Trophoblast cell (in vitro differentiated cells and primary cell): ENCODE results near the gene CCSER2.

Experiments
- DNase-seq, 2 donors: peaks; one replicate each; pipeline ENCODE4 v3.0.0-alpha.2; 2016
- H2AFZ ChIP-seq: 2 replicates; pipeline ENCODE4 v1.6.1; 2013; ENCODE audit warnings: low read length, moderate library complexity, mild to moderate bottlenecking; ENCODE audit not compliant: insufficient read depth, poor library complexity
- H2AK5ac ChIP-seq: 2 replicates; pipeline ENCODE4 v1.6.1; 2013; ENCODE audit warnings: mild to moderate bottlenecking, low read length
- H2BK120ac ChIP-seq: 2 replicates; pipeline ENCODE4 v1.6.1; 2013; ENCODE audit warnings: low read length, mild to moderate bottlenecking, moderate library complexity; ENCODE audit not compliant: insufficient read depth, poor library complexity
- H2BK12ac ChIP-seq: 2 replicates; pipeline ENCODE4 v1.6.1; 2013; ENCODE audit warnings: mild to moderate bottlenecking, low read length, moderate library complexity
- H2BK5ac ChIP-seq: 2 replicates; pipeline ENCODE4 v1.6.1; 2013; ENCODE audit warnings: low read length, low read depth, moderate library complexity, mild to moderate bottlenecking; ENCODE audit not compliant: poor library complexity
- H3K14ac ChIP-seq: 2 replicates; pipeline ENCODE4 v1.6.1; 2013; ENCODE audit warnings: mild to moderate bottlenecking, low read length
- H3K18ac ChIP-seq: 2 replicates; pipeline ENCODE4 v1.6.1; 2013; ENCODE audit warnings: mild to moderate bottlenecking, low read length
- H3K23ac ChIP-seq: 2 replicates; pipeline ENCODE4 v1.6.1; 2013; ENCODE audit warnings: low read length
- H3K27ac ChIP-seq: 2 replicates; pipeline ENCODE4 v1.5.1; 2013; ENCODE audit warnings: low read depth, mild to moderate bottlenecking, inconsistent platforms, low read length, moderate library complexity
- H3K27me3 ChIP-seq: 2 replicates; pipeline ENCODE4 v1.6.1; 2013; ENCODE audit warnings: inconsistent platforms, mild to moderate bottlenecking, low read length, moderate library complexity; ENCODE audit not compliant: insufficient read depth
- H3K36me3 ChIP-seq, 2 experiments: 1 replicate in 1 of 2; 2 replicates in 1 of 2; pipeline ENCODE4 v1.6.1; 2013; ENCODE audit warnings: low read length in 2 of 2, mild to moderate bottlenecking in 2 of 2, moderate library complexity in 1 of 2; ENCODE audit not compliant: insufficient read depth in 2 of 2, control insufficient read depth in 1 of 2
- H3K4ac ChIP-seq: 2 replicates; pipeline ENCODE4 v1.6.1; 2013; ENCODE audit warnings: low read depth, mild to moderate bottlenecking, low read length, moderate library complexity
- H3K4me1 ChIP-seq, 2 experiments: 1 replicate in 1 of 2; 2 replicates in 1 of 2; pipeline ENCODE4 v1.6.1; 2013; ENCODE audit warnings: low read length in 2 of 2, mild to moderate bottlenecking in 2 of 2, moderate library complexity in 1 of 2; ENCODE audit not compliant: insufficient read depth in 2 of 2, control insufficient read depth in 1 of 2
- H3K4me2 ChIP-seq: 2 replicates; pipeline ENCODE4 v1.6.1; 2013; ENCODE audit warnings: inconsistent platforms, mild to moderate bottlenecking, low read length, moderate library complexity
- H3K4me3 ChIP-seq: 2 replicates; pipeline ENCODE4 v1.5.1; 2013; ENCODE audit warnings: mild to moderate bottlenecking, low read depth, low read length, inconsistent platforms
- H3K79me1 ChIP-seq: one replicate; pipeline ENCODE4 v1.6.1; 2013; ENCODE audit warnings: low read length
- H3K79me2 ChIP-seq: 2 replicates; pipeline ENCODE4 v1.6.1; 2013; ENCODE audit warnings: low read length, mild to moderate bottlenecking; ENCODE audit not compliant: control insufficient read depth, insufficient read depth, poor library complexity
- H3K9ac ChIP-seq: 2 replicates; pipeline ENCODE4 v1.6.1; 2013; ENCODE audit warnings: mild to moderate bottlenecking, low read length
- H3K9me3 ChIP-seq: 2 replicates; pipeline ENCODE4 v1.6.1; 2013; ENCODE audit warnings: low read depth, mild to moderate bottlenecking, control low read depth, inconsistent platforms, low read length; ENCODE audit not compliant: insufficient read depth
- H4K12ac ChIP-seq: 2 replicates; pipeline ENCODE4 v1.6.1; 2013; ENCODE audit warnings: low read depth, mild to moderate bottlenecking, low read length, moderate library complexity
- H4K8ac ChIP-seq: 2 replicates; pipeline ENCODE4 v1.6.1; 2013; ENCODE audit warnings: low read depth, mild to moderate bottlenecking, low read length, moderate library complexity
- H4K91ac ChIP-seq: one replicate; pipeline ENCODE4 v1.6.1; 2013; ENCODE audit warnings: low read depth, mild to moderate bottlenecking, low read length, moderate library complexity
- WGBS: extraction: QIAGEN DNeasy Blood & Tissue Kit; methylation state at CpG from one replicate; pipeline ENCODE4 v1.1.7; 2013; ENCODE audit warnings: missing lambda C conversion rate; ENCODE audit not compliant: insufficient read length, insufficient coverage; ENCODE audit errors: extremely low coverage; 5-methylcytosine and 5-hydroxymethylcytosine counted together

The CCSER2 gene

GRCh38 chr10:84308481-84309304, 19.7 kb upstream of the CCSER2 start:
- Histone ChIP-seq H3K79me1 (no peaks in the 10 kb centered on the region), H3K27ac (no peak overlapping the region), H2AK5ac (no peak overlapping the region), H3K4ac (no peak overlapping the region), H2BK120ac (no peak overlapping the region), H3K4me3 (no peak overlapping the region), H3K4me2 (no peak overlapping the region), H3K9ac (no peak overlapping the region), H2BK5ac (no peak overlapping the region), H3K27me3 (no peaks in the 10 kb centered on the region), H4K8ac (no peak overlapping the region), H3K36me3 (no peaks in the 10 kb centered on the region), H4K12ac (no peak overlapping the region), H3K23ac (no peak overlapping the region), H3K14ac (no peak overlapping the region), H3K9me3 (peaks cover 2% of the 10 kb centered on the region), H3K4me1 (no peaks in the 10 kb centered on the region), H2AFZ (no peak overlapping the region), H3K18ac (no peak overlapping the region), H2BK12ac (no peak overlapping the region), H4K91ac (no peak overlapping the region), H3K79me2 (no peaks in the 10 kb centered on the region)
- no CpG with 5 or more reads among the region's 6 CpGs for WGBS
- DNase-seq, result peak; percentile 11 to 23

GRCh38 chr10:84310470-84310869, 17.9 kb upstream of the CCSER2 start:
- no peak overlapping the region for H3K4ac ChIP-seq
- H3K9ac ChIP-seq, result no peak overlapping the region
- H4K12ac ChIP-seq, result no peak overlapping the region
- H3K27ac ChIP-seq, result no peak overlapping the region
- no peak overlapping the region for H3K4me3 ChIP-seq
- no peak overlapping the region for H4K91ac ChIP-seq
- no peaks in the 10 kb centered on the region for H3K27me3 ChIP-seq
- H2AFZ ChIP-seq, result no peak overlapping the region
- no CpG with 5 or more reads among the region's 2 CpGs for WGBS
- peaks cover 4 to 6% of the 10 kb centered on the region in 2 experiments for H3K4me1 ChIP-seq
- H3K18ac ChIP-seq, result no peak overlapping the region
- H2BK5ac ChIP-seq, result no peak overlapping the region
- H3K23ac ChIP-seq, result no peak overlapping the region
- no peak overlapping the region for H3K14ac ChIP-seq
- H3K36me3 ChIP-seq, result no peaks in the 10 kb centered on the region
- H3K79me2 ChIP-seq, result no peaks in the 10 kb centered on the region
- peaks cover 2% of the 10 kb centered on the region for H3K9me3 ChIP-seq
- no peak overlapping the region for H3K4me2 ChIP-seq
- peaks cover 4% of the 10 kb centered on the region for H3K79me1 ChIP-seq
- H2AK5ac ChIP-seq, result no peak overlapping the region
- DNase-seq, result no peak
- H2BK12ac ChIP-seq, result no peak overlapping the region
- H2BK120ac ChIP-seq, result no peak overlapping the region
- H4K8ac ChIP-seq, result no peak overlapping the region

- no peak for DNase-seq
- Histone ChIP-seq H4K91ac (no peak overlapping the region), H3K4ac (no peak overlapping the region), H3K27ac (no peak overlapping the region), H3K79me2 (no peaks in the 10 kb centered on the region), H3K79me1 (peaks cover 4% of the 10 kb centered on the region), H4K12ac (no peak overlapping the region), H3K4me2 (no peak overlapping the region), H3K27me3 (no peaks in the 10 kb centered on the region), H2BK5ac (no peak overlapping the region), H3K14ac (no peak overlapping the region), H3K23ac (no peak overlapping the region), H2AK5ac (no peak overlapping the region), H4K8ac (no peak overlapping the region), H3K4me1 (peaks cover 4 to 6% of the 10 kb centered on the region in 2 experiments), H3K18ac (no peak overlapping the region), H3K9me3 (peaks cover 2% of the 10 kb centered on the region), H2BK120ac (no peak overlapping the region), H3K9ac (no peak overlapping the region), H2AFZ (no peak overlapping the region), H3K4me3 (no peak overlapping the region), H2BK12ac (no peak overlapping the region), H3K36me3 (no peaks in the 10 kb centered on the region)
- WGBS, result no CpG with 5 or more reads among the region's 8 CpGs
These were observed 16.8 kb upstream of the CCSER2 start for GRCh38 chr10:84311576-84311975.

GRCh38 chr10:84312816-84313215, 15.6 kb upstream of the CCSER2 start:
- no peak overlapping the region for H3K14ac ChIP-seq
- H3K36me3 ChIP-seq, result no peaks in the 10 kb centered on the region
- H3K9me3 ChIP-seq, result peaks cover 2% of the 10 kb centered on the region
- no peaks in the 10 kb centered on the region for H3K27me3 ChIP-seq
- no peak overlapping the region for H3K18ac ChIP-seq
- H2BK120ac ChIP-seq, result no peak overlapping the region
- H3K9ac ChIP-seq, result no peak overlapping the region
- no peak overlapping the region for H4K12ac ChIP-seq
- H3K4me2 ChIP-seq, result no peak overlapping the region
- H2BK12ac ChIP-seq, result no peak overlapping the region
- H3K4me3 ChIP-seq, result no peak overlapping the region
- peaks cover 4% of the 10 kb centered on the region for H3K79me1 ChIP-seq
- H4K91ac ChIP-seq, result no peak overlapping the region
- H3K4ac ChIP-seq, result no peak overlapping the region
- H2BK5ac ChIP-seq, result no peak overlapping the region
- WGBS, result no CpG with 5 or more reads among the region's 2 CpGs
- H2AK5ac ChIP-seq, result no peak overlapping the region
- H3K79me2 ChIP-seq, result no peaks in the 10 kb centered on the region
- H4K8ac ChIP-seq, result no peak overlapping the region
- H2AFZ ChIP-seq, result no peak overlapping the region
- no peak overlapping the region for H3K23ac ChIP-seq
- no peak overlapping the region for H3K27ac ChIP-seq
- peaks cover 4 to 6% of the 10 kb centered on the region in 2 experiments for H3K4me1 ChIP-seq
- DNase-seq, result peak in 1 of 2 donors; percentile 37
